ENCODE data around the gene FBLN1. TPM values are rescaled to one million over a fixed set of nuclear protein-coding genes. Genes with fewer than 3 reads are reported as not detected.

The FBLN1 gene
- total and polyA plus RNA-seq, 2 of the 13 experiments (the other 11 are each of a cell fraction or from before 2014, with no cell fraction given), result 37.3 to 103 TPM

DNA sequence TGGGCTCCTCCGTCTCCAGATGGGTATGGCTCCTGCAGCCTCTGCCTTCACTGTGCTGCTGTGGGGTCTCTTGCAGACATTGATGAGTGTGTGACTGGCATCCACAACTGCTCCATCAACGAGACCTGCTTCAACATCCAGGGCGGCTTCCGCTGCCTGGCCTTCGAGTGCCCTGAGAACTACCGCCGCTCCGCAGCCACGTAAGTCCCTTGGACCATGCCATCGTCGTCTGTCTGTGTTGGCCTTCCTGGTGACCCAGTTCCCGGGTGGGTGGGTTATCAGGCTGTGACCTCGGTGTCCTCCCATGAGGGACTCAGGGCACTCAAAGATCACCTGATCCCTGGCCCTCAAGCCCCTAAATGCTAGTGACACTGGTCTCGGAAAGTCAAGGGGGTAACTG, 47.7 kb downstream of the FBLN1 start:
- Histone ChIP-seq H3K36me3 (replicated peaks in 1 of 2; ENCODE audit: control insufficient read depth in 1 of 2, insufficient read depth in 2 of 2, low read length in 2 of 2) (peaks cover 18 to 24% of the 10 kb centered on the region in 2 experiments; a peak in 4 of 5 replicates), H3K79me2 (ENCODE audit: insufficient read depth, low read length) (no peaks in the 10 kb centered on the region), H3K9ac (ENCODE audit: insufficient read depth, low read depth, low read length) (no peak overlapping the region), H4K20me1 (ENCODE audit: insufficient read depth, low read length) (no peaks in the 10 kb centered on the region), H3K9me3 (ENCODE audit: low read length) (no peaks in the 10 kb centered on the region), H2AFZ (ENCODE audit: low read length) (no peak overlapping the region), H3K4me2 (ENCODE audit: low read depth, low read length) (no peak overlapping the region), H3K27me3 (ENCODE audit: control insufficient read depth in 1 of 2, insufficient read depth in 2 of 2, low read length in 2 of 2) (no peaks in the 10 kb centered on the region), H3K4me3 (replicated peaks in 1 of 3; ENCODE audit: insufficient read depth in 1 of 3, low read depth in 2 of 3, low read length in 3 of 3) (no peak overlapping the region), H3K4me1 (ENCODE audit: insufficient read depth, low read length) (peaks cover 31% of the 10 kb centered on the region), H3K27ac (ENCODE audit: extremely low read length, insufficient read depth, low read length) (no peak overlapping the region)
- no TSS peak for BruUV-seq (replicated peaks)
- no peak for DNase-seq (ENCODE audit: low spot score)
- CTCF ChIA-PET (ENCODE audit: low intra/inter-chr PET ratio, low total read pairs), result no interaction called here
- no peak for ATAC-seq
- in situ Hi-C loops (cut with HindIII; ENCODE audit: extremely low pct_ligation_motif_present, low pct_unique_long_range_greater_than_20kb), result loop anchor here (5.0 kb wide), 2 partner anchors 108 to 283 kb away; no protein-coding TSS in a partner anchor
- intact Hi-C loops (cut with micrococcal nuclease; ENCODE audit: unreplicated experiment), result loop anchor here (10.0 kb wide), 2 partner anchors 46 to 286 kb away; partner anchors contain the start of gene FBLN1
- TF ChIP-seq, protein P1, sequence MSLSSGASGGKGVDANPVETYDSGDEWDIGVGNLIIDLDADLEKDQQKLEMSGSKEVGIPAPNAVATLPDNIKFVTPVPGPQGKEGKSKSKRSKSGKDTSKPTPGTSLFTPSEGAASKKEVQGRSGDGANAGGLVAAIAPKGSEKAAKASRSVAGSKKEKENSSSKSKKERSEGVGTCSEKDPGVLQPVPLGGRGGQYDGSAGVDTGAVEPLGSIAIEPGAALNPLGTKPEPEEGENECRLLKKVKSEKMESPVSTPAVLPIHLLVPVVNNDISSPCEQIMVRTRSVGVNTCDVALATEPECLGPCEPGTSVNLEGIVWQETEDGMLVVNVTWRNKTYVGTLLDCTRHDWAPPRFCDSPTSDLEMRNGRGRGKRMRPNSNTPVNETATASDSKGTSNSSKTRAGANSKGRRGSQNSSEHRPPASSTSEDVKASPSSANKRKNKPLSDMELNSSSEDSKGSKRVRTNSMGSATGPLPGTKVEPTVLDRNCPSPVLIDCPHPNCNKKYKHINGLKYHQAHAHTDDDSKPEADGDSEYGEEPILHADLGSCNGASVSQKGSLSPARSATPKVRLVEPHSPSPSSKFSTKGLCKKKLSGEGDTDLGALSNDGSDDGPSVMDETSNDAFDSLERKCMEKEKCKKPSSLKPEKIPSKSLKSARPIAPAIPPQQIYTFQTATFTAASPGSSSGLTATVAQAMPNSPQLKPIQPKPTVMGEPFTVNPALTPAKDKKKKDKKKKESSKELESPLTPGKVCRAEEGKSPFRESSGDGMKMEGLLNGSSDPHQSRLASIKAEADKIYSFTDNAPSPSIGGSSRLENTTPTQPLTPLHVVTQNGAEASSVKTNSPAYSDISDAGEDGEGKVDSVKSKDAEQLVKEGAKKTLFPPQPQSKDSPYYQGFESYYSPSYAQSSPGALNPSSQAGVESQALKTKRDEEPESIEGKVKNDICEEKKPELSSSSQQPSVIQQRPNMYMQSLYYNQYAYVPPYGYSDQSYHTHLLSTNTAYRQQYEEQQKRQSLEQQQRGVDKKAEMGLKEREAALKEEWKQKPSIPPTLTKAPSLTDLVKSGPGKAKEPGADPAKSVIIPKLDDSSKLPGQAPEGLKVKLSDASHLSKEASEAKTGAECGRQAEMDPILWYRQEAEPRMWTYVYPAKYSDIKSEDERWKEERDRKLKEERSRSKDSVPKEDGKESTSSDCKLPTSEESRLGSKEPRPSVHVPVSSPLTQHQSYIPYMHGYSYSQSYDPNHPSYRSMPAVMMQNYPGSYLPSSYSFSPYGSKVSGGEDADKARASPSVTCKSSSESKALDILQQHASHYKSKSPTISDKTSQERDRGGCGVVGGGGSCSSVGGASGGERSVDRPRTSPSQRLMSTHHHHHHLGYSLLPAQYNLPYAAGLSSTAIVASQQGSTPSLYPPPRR (CRISPR knock-in tag; IDR thresholded peaks at IDR 0.05; ENCODE audit: borderline replicate concordance), result no peak
- TF ChIP-seq ZNF496 (CRISPR knock-in tag; IDR thresholded peaks at IDR 0.05; ENCODE audit: insufficient replicate concordance) (no peak), ZNF263 (CRISPR knock-in tag; IDR thresholded peaks at IDR 0.05) (no peak), SRSF4 (IDR thresholded peaks at IDR 0.05; ENCODE audit: low read depth, low read length, poor library complexity, severe bottlenecking) (no peak), DR1 (CRISPR knock-in tag; IDR thresholded peaks at IDR 0.05) (no peak), ZNF788 (CRISPR knock-in tag; IDR thresholded peaks at IDR 0.05; ENCODE audit: borderline replicate concordance) (no peak), ZNF121 (CRISPR knock-in tag; IDR thresholded peaks at IDR 0.05) (no peak)
- TF ChIP-seq, protein P2, sequence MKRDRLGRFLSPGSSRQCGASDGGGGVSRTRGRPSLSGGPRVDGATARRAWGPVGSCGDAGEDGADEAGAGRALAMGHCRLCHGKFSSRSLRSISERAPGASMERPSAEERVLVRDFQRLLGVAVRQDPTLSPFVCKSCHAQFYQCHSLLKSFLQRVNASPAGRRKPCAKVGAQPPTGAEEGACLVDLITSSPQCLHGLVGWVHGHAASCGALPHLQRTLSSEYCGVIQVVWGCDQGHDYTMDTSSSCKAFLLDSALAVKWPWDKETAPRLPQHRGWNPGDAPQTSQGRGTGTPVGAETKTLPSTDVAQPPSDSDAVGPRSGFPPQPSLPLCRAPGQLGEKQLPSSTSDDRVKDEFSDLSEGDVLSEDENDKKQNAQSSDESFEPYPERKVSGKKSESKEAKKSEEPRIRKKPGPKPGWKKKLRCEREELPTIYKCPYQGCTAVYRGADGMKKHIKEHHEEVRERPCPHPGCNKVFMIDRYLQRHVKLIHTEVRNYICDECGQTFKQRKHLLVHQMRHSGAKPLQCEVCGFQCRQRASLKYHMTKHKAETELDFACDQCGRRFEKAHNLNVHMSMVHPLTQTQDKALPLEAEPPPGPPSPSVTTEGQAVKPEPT (CRISPR knock-in tag; IDR thresholded peaks at IDR 0.05; ENCODE audit: low read depth), result no peak
- TF ChIP-seq, protein P3, sequence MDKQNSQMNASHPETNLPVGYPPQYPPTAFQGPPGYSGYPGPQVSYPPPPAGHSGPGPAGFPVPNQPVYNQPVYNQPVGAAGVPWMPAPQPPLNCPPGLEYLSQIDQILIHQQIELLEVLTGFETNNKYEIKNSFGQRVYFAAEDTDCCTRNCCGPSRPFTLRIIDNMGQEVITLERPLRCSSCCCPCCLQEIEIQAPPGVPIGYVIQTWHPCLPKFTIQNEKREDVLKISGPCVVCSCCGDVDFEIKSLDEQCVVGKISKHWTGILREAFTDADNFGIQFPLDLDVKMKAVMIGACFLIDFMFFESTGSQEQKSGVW (CRISPR knock-in tag; IDR thresholded peaks at IDR 0.05; ENCODE audit: borderline replicate concordance), result no peak
- FAIRE-seq, result no peak
- 97% methylated on average over 11 of the region's 14 CpGs for WGBS (ENCODE audit: low lambda C conversion rate)
- POLR2A ChIA-PET, result no interaction called here

Measured in HepG2 (cell line).